Cerebellar cortex (tissue), 1 donor: Measurements from ENCODE around the gene TMC2.
"Not testable (repeated sequence)": the region's sequence is repeated elsewhere in the genome, so short reads cannot be mapped to it uniquely, and the experiment has no call there.

Experiments used
- DNase-seq: peaks from one replicate; pipeline ENCODE4 v3.0.0-alpha.2; 2015; ENCODE audit warnings: low spot score

The TMC2 gene

GRCh38 chr20:2524709-2525506 lies 11.5 kb upstream of the TMC2 start:
- DNase-seq, result no peak

- not testable (repeated sequence) for DNase-seq
Observed at GRCh38 chr20:2526218-2526583, 10.2 kb upstream of the TMC2 start.

- no peak for DNase-seq
Observed at GRCh38 chr20:2527762-2528161, 8.6 kb upstream of the TMC2 start.

GRCh38 chr20:2528671-2529271 lies 7.6 kb upstream of the TMC2 start:
- DNase-seq, result no peak

GRCh38 chr20:2533118-2533517 lies 3.3 kb upstream of the TMC2 start:
- DNase-seq, result no peak

- DNase-seq, result no peak
Observed at GRCh38 chr20:2535711-2536559, 438 bp upstream of the TMC2 start.

- DNase-seq, result no peak
Observed at GRCh38 chr20:2537101-2537500, 728 bp downstream of the TMC2 start.

GRCh38 chr20:2538356-2538755 lies 2.0 kb downstream of the TMC2 start:
- DNase-seq, result no peak

- no peak for DNase-seq
Observed at GRCh38 chr20:2538931-2539720, 2.8 kb downstream of the TMC2 start.

GRCh38 chr20:2541940-2542339 lies 5.6 kb downstream of the TMC2 start:
- DNase-seq, result no peak

GRCh38 chr20:2542361-2542760 lies 6.0 kb downstream of the TMC2 start:
- no peak for DNase-seq

GRCh38 chr20:2544211-2544610 lies 7.8 kb downstream of the TMC2 start:
- DNase-seq, result no peak

- DNase-seq, result no peak
Observed at GRCh38 chr20:2545594-2545993, 9.2 kb downstream of the TMC2 start.

GRCh38 chr20:2557873-2558580 lies 21.7 kb downstream of the TMC2 start:
- peak; percentile 34 for DNase-seq

GRCh38 chr20:2558581-2559278 lies 22.4 kb downstream of the TMC2 start:
- peak; percentile 92 for DNase-seq

- DNase-seq, result no peak
Observed at GRCh38 chr20:2559279-2559626, 22.9 kb downstream of the TMC2 start.

- peak; percentile 86 for DNase-seq
Observed at GRCh38 chr20:2559651-2560050, 23.3 kb downstream of the TMC2 start.

- no peak for DNase-seq
Observed at GRCh38 chr20:2563116-2563515, 26.7 kb downstream of the TMC2 start.

- peak; percentile 93 for DNase-seq
Observed at GRCh38 chr20:2564406-2564805, 28.0 kb downstream of the TMC2 start.

- DNase-seq, result no peak
Observed at GRCh38 chr20:2575682-2576081, 39.3 kb downstream of the TMC2 start.

GRCh38 chr20:2576317-2576727 lies 39.9 kb downstream of the TMC2 start:
- DNase-seq, result no peak
